IMR-90 (cell line): ENCODE measurements around the gene HAGHL. TPM values are rescaled to one million over a fixed set of nuclear protein-coding genes. Genes with fewer than 3 reads are reported as not detected.

Experiments used
- ATAC-seq: fragments of 200-7000 bp; cut with Tn5 transposase; 2 replicates; pipeline ENCODE4 v1.9.1; 2020; ENCODE audit warnings: low read depth, mild to moderate bottlenecking, moderate library complexity
- BruUV-seq: library from RNA; stranded (reverse); fragments of 400-500 nt; replicated peaks from 2 replicates; lab custom pipeline; 2021; lab: Mats Ljungman, UMichigan
- CTCF ChIA-PET: fragments of 300-600 bp; formaldehyde crosslinking; extraction: SDS; loops from one replicate; lab custom pipeline; 2021; ENCODE audit warnings: antibody characterized with exemption; lab: Yijun Ruan, JAX
- POLR2A ChIA-PET: fragments of 300-600 bp; sonication (Branson Sonifier 250); formaldehyde crosslinking; loops from one replicate; lab custom pipeline; 2022; ENCODE audit warnings: antibody characterized with exemption; ENCODE audit not compliant: unreplicated experiment; lab: Charles Lee
- DNase-seq: peaks from one replicate; pipeline ENCODE4 v3.0.0; 2013
- H2AFZ ChIP-seq: replicated peaks from 2 replicates; pipeline ENCODE3; 2013; ENCODE audit warnings: low read length, mild to moderate bottlenecking; ENCODE audit not compliant: poor library complexity
- H2AK5ac ChIP-seq: 2 replicates; pipeline ENCODE4 v1.6.1; 2013; ENCODE audit warnings: low read depth, low read length, inconsistent platforms
- H2AK9ac ChIP-seq: replicated peaks from 2 replicates; pipeline ENCODE3; 2013; ENCODE audit warnings: mild to moderate bottlenecking, low read depth, low read length, moderate library complexity; ENCODE audit not compliant: poor library complexity
- H2BK120ac ChIP-seq: 2 replicates; pipeline ENCODE4 v1.6.1; 2013; ENCODE audit warnings: low read depth, low read length, inconsistent platforms
- H2BK15ac ChIP-seq: 3 replicates; pipeline ENCODE4 v1.6.1; 2013; ENCODE audit warnings: low read depth, low read length, inconsistent platforms
- H2BK20ac ChIP-seq: 2 replicates; pipeline ENCODE4 v1.6.1; 2013; ENCODE audit warnings: low read depth, mild to moderate bottlenecking, inconsistent platforms, low read length, moderate library complexity
- H2BK5ac ChIP-seq: 2 replicates; pipeline ENCODE4 v1.6.1; 2013; ENCODE audit warnings: mild to moderate bottlenecking, low read depth, low read length, inconsistent platforms; ENCODE audit not compliant: poor library complexity, severe bottlenecking
- H3K14ac ChIP-seq: replicated peaks from 2 replicates; pipeline ENCODE4 v1.6.1; 2013; ENCODE audit warnings: low read depth, low read length, inconsistent platforms
- H3K18ac ChIP-seq: 2 replicates; pipeline ENCODE4 v1.6.1; 2013; ENCODE audit warnings: low read depth, low read length, control low read depth
- H3K23ac ChIP-seq: 2 replicates; pipeline ENCODE4 v1.6.1; 2013; ENCODE audit warnings: low read depth, low read length, inconsistent platforms
- H3K27ac ChIP-seq: 2 replicates; pipeline ENCODE4 v1.5.1; 2013; ENCODE audit warnings: mild to moderate bottlenecking, control low read depth, low read length; ENCODE audit not compliant: insufficient read depth
- H3K27me3 ChIP-seq: 2 replicates; pipeline ENCODE4 v1.6.1; 2013; ENCODE audit warnings: low read length; ENCODE audit not compliant: control insufficient read depth, insufficient read depth
- H3K36me3 ChIP-seq: 2 replicates; pipeline ENCODE4 v1.6.1; 2013; ENCODE audit warnings: low read length, mixed read lengths; ENCODE audit not compliant: control insufficient read depth, insufficient read depth
- H3K4ac ChIP-seq: 2 replicates; pipeline ENCODE4 v1.6.1; 2013; ENCODE audit warnings: low read depth, low read length, inconsistent platforms
- H3K4me1 ChIP-seq: 2 replicates; pipeline ENCODE4 v1.6.1; 2013; ENCODE audit warnings: low read length, mixed read lengths; ENCODE audit not compliant: control insufficient read depth, insufficient read depth
- H3K4me2 ChIP-seq: 2 replicates; pipeline ENCODE4 v1.6.1; 2013; ENCODE audit warnings: low read depth, mild to moderate bottlenecking, control low read depth, low read length, moderate library complexity
- H3K4me3 ChIP-seq: 2 replicates; pipeline ENCODE4 v1.5.1; 2013; ENCODE audit warnings: low read depth, mild to moderate bottlenecking, control low read depth, low read length, moderate library complexity; ENCODE audit not compliant: insufficient read depth
- H3K56ac ChIP-seq: 2 replicates; pipeline ENCODE4 v1.6.1; 2013; ENCODE audit warnings: low read length, inconsistent platforms; ENCODE audit not compliant: insufficient read depth; ENCODE audit errors: extremely low read depth
- H3K79me1 ChIP-seq, 2 experiments: 2 replicates each; pipeline ENCODE4 v1.6.1; 2013; ENCODE audit warnings: low read length in 2 of 2, inconsistent platforms in 1 of 2, low read depth in 1 of 2
- H3K9ac ChIP-seq: 2 replicates; pipeline ENCODE4 v1.6.1; 2013; ENCODE audit warnings: low read depth, low read length, control low read depth
- H3K9me1 ChIP-seq: 2 replicates; pipeline ENCODE4 v1.6.1; 2013; ENCODE audit warnings: low read length, inconsistent platforms; ENCODE audit not compliant: insufficient read depth
- H3K9me3 ChIP-seq: 2 replicates; pipeline ENCODE4 v1.6.1; 2013; ENCODE audit warnings: low read length; ENCODE audit not compliant: control insufficient read depth, insufficient read depth
- H4K20me1 ChIP-seq: 2 replicates; pipeline ENCODE4 v1.6.1; 2013; ENCODE audit warnings: low read length, inconsistent platforms; ENCODE audit not compliant: insufficient read depth
- H4K5ac ChIP-seq: 2 replicates; pipeline ENCODE4 v1.6.1; 2013; ENCODE audit warnings: mild to moderate bottlenecking, low read depth, low read length, control low read depth
- H4K8ac ChIP-seq, 2 experiments: 2 replicates each; pipeline ENCODE4 v1.6.1; 2013; ENCODE audit warnings: low read depth in 2 of 2, low read length in 2 of 2, control low read depth in 1 of 2, inconsistent platforms in 1 of 2
- H4K91ac ChIP-seq: 2 replicates; pipeline ENCODE4 v1.6.1; 2013; ENCODE audit warnings: low read depth, low read length, inconsistent platforms; ENCODE audit not compliant: insufficient read depth
- CEBPB ChIP-seq: IDR thresholded peaks from 2 replicates; pipeline ENCODE4 v1.6.1; 2012; ENCODE audit warnings: low read depth, low read length, improper control_type of control experiment
- CHD1 ChIP-seq: IDR thresholded peaks from 2 replicates; pipeline ENCODE4 v1.6.1; 2012; ENCODE audit warnings: low read depth, low read length, improper control_type of control experiment
- ELK1 ChIP-seq: fragments of 150-350 bp; IDR thresholded peaks from 2 replicates; pipeline ENCODE4 v1.6.1; 2016; ENCODE audit warnings: low read depth, mild to moderate bottlenecking, low read length, moderate library complexity, borderline replicate concordance
- FOS ChIP-seq: fragments of 150-350 bp; IDR thresholded peaks from 2 replicates; pipeline ENCODE4 v1.6.1; 2016; ENCODE audit warnings: low read depth, low read length
- MAFK ChIP-seq: IDR thresholded peaks from 2 replicates; pipeline ENCODE4 v1.6.1; 2012; ENCODE audit warnings: low read depth, low read length, improper control_type of control experiment
- MAZ ChIP-seq: IDR thresholded peaks from 2 replicates; pipeline ENCODE4 v1.6.1; 2012; ENCODE audit warnings: low read depth, mild to moderate bottlenecking, low read length, improper control_type of control experiment, moderate library complexity, borderline replicate concordance
- MXI1 ChIP-seq: IDR thresholded peaks from 2 replicates; pipeline ENCODE4 v1.6.1; 2012; ENCODE audit warnings: low read depth, mild to moderate bottlenecking, low read length, moderate library complexity, borderline replicate concordance
- NFE2L2 ChIP-seq: fragments of 150-350 bp; IDR thresholded peaks from 2 replicates; pipeline ENCODE4 v1.6.1; 2016; ENCODE audit warnings: low read depth, mild to moderate bottlenecking, low read length
- POLR2A ChIP-seq: IDR thresholded peaks from 2 replicates; pipeline ENCODE4 v1.6.1; 2012; ENCODE audit warnings: mild to moderate bottlenecking, low read depth, low read length
- RAD21 ChIP-seq: IDR thresholded peaks from 2 replicates; pipeline ENCODE4 v1.6.1; 2012; ENCODE audit warnings: low read length, improper control_type of control experiment
- RCOR1 ChIP-seq: IDR thresholded peaks from 2 replicates; pipeline ENCODE4 v1.6.1; 2012; ENCODE audit warnings: mild to moderate bottlenecking, low read length, improper control_type of control experiment; ENCODE audit not compliant: insufficient replicate concordance
- RFX5 ChIP-seq: IDR thresholded peaks from 2 replicates; pipeline ENCODE4 v1.8.0; 2012; ENCODE audit warnings: low read depth, mild to moderate bottlenecking, low read length, moderate library complexity
- SMC3 ChIP-seq: fragments of 150-350 bp; IDR thresholded peaks from 2 replicates; pipeline ENCODE4 v1.6.1; 2016; ENCODE audit warnings: low read depth, mild to moderate bottlenecking, antibody characterized with exemption, low read length, moderate library complexity
- WGBS, 2 experiments: methylation state at CpG; one replicate each; pipeline versions ENCODE4 v1.1.5 to v1.1.7; 2013; ENCODE audit warnings: missing lambda C conversion rate in 2 of 2; ENCODE audit not compliant: insufficient read length in 1 of 2; ENCODE audit errors: extremely low coverage in 2 of 2; 5-methylcytosine and 5-hydroxymethylcytosine counted together
- dilution Hi-C: fragments of 300-500 bp; cut with HindIII; formaldehyde crosslinking; loops from one replicate; pipeline ENCODE4 v1.14.3; 2018; ENCODE audit warnings: low sequenced_read_pairs; ENCODE audit not compliant: unreplicated experiment
- in situ Hi-C: fragments of 300-500 bp; cut with MboI; formaldehyde crosslinking; loops from 3 replicates; pipeline ENCODE4 v1.14.3; 2019; ENCODE audit warnings: low sequenced_read_pairs, inconsistent platforms, mixed read lengths
- intact Hi-C: fragments of 100-400 bp; cut with micrococcal nuclease; formaldehyde crosslinking; loops from 2 replicates; pipeline ENCODE4 v1.10.0; 2022
- polyA plus RNA-seq, 3 experiments: library from polyadenylated mRNA; depleted of rRNA; stranded (reverse); fragments of >200 nt; gene quantifications; 2 replicates each; pipeline ENCODE4 v1.2.3, GENCODE V29; 2012; ENCODE audit warnings: low replicate concordance in 1 of 3
- total RNA-seq: library from RNA; depleted of rRNA; stranded (reverse); fragments of >200 nt; gene quantifications from 2 replicates; pipeline ENCODE4 v1.2.3, GENCODE V29; 2012
- TF ChIP-seq, protein P1 (sequence below): fragments of 150-350 bp; IDR thresholded peaks from 2 replicates; pipeline ENCODE4 v1.6.1; 2017; ENCODE audit warnings: mild to moderate bottlenecking, antibody characterized with exemption, low read length, low read depth
- TF ChIP-seq, protein P2 (sequence below): conservative IDR thresholded peaks from 2 replicates; pipeline ENCODE4 v1.5.1; 2012; ENCODE audit warnings: mild to moderate bottlenecking, low read depth, low read length, improper control_type of control experiment

The HAGHL gene
- total and polyA plus RNA-seq, 2 of the 4 experiments (the other 2 are of a cell fraction) = 3.0 to 12.5 TPM

DNA sequence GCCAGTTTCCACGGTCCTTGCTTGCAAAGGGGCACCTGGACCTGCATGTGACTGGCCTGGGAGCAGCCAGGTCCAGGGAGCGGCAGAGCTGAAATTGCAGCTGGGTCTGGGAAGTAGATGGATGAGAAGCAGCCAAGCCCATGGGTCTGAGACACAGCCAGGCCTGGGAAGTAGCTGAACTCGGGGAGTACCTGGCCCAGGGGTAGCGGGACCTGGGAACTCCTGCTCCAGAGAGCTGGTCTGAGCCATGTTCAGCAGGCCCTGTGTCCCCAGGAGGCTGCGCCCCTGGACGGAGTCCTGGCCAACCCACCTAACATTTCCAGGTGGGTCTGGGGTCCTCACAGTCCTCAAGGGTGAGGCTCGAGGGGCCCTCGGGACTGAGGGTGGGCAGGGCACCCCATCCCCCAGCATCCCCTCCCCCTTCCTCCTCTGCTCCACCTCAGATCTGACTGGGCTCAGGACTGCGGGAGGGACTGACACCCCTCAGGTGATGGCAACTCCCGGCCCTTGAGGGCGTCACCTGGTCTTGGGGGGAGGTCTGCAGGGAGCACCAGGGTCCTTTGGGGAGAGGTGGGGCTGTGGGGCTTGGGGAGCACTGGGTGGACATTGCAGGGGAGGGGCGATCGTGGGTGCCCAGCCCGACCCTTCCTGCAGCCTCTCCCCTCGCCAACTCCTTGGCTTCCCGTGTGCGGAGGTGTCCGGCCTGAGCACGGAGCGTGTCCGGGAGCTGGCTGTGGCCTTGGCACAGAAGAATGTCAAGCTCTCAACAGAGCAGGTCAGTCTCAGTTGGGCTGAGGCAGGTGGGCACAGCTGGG lies 36.7 kb downstream of the HAGHL start:
- dilution Hi-C loops = no loop called here
- no peak for TF ChIP-seq MAFK
- TF ChIP-seq MXI1 = no peak
- TF ChIP-seq CEBPB = no peak
- TF ChIP-seq POLR2A = no peak
- TF ChIP-seq RCOR1 = no peak
- TF ChIP-seq, protein P1, sequence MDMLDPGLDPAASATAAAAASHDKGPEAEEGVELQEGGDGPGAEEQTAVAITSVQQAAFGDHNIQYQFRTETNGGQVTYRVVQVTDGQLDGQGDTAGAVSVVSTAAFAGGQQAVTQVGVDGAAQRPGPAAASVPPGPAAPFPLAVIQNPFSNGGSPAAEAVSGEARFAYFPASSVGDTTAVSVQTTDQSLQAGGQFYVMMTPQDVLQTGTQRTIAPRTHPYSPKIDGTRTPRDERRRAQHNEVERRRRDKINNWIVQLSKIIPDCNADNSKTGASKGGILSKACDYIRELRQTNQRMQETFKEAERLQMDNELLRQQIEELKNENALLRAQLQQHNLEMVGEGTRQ = no peak
- TF ChIP-seq NFE2L2 = no peak
- TF ChIP-seq, protein P2, sequence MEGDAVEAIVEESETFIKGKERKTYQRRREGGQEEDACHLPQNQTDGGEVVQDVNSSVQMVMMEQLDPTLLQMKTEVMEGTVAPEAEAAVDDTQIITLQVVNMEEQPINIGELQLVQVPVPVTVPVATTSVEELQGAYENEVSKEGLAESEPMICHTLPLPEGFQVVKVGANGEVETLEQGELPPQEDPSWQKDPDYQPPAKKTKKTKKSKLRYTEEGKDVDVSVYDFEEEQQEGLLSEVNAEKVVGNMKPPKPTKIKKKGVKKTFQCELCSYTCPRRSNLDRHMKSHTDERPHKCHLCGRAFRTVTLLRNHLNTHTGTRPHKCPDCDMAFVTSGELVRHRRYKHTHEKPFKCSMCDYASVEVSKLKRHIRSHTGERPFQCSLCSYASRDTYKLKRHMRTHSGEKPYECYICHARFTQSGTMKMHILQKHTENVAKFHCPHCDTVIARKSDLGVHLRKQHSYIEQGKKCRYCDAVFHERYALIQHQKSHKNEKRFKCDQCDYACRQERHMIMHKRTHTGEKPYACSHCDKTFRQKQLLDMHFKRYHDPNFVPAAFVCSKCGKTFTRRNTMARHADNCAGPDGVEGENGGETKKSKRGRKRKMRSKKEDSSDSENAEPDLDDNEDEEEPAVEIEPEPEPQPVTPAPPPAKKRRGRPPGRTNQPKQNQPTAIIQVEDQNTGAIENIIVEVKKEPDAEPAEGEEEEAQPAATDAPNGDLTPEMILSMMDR = no peak
- no peak for TF ChIP-seq RFX5
- TF ChIP-seq RAD21 = no peak
- TF ChIP-seq MAZ = no peak
- TF ChIP-seq CHD1 = no peak
- TF ChIP-seq ELK1 = no peak
- TF ChIP-seq FOS = no peak
- TF ChIP-seq SMC3 = no peak

More for the DNA sequence above, 36.7 kb downstream of the HAGHL start:
- intact Hi-C loops (no loop called here), in situ Hi-C loops (no loop called here)
- Histone ChIP-seq H3K4ac (no peak overlapping the region), H2AK9ac (no peak overlapping the region), H2BK15ac (no peak overlapping the region), H3K36me3 (no peaks in the 10 kb centered on the region), H4K8ac (no peak overlapping the region), H2AFZ (no peak overlapping the region), H4K5ac (no peak overlapping the region), H2BK5ac (no peak overlapping the region), H3K4me3 (no peak overlapping the region), H3K4me1 (no peaks in the 10 kb centered on the region), H2AK5ac (no peak overlapping the region), H3K9ac (no peak overlapping the region), H4K20me1 (no peaks in the 10 kb centered on the region), H3K14ac (no peak overlapping the region), H3K18ac (no peak overlapping the region), H3K9me1 (no peaks in the 10 kb centered on the region), H4K91ac (no peak overlapping the region), H3K56ac (no peak overlapping the region), H2BK20ac (no peak overlapping the region), H3K4me2 (no peak overlapping the region), H3K79me1 (no peaks in the 10 kb centered on the region), H3K27ac (no peak overlapping the region), H3K27me3 (peaks cover 4% of the 10 kb centered on the region; the same call in 1 of the 2 replicates), H2BK120ac (no peak overlapping the region), H3K9me3 (no peaks in the 10 kb centered on the region), H3K23ac (no peak overlapping the region)
- ATAC-seq (no peak), DNase-seq (no peak)
- ChIA-PET POLR2A (no interaction called here), CTCF (no interaction called here)
- WGBS, 2 experiments = 79% methylated on average over 12 of the region's 21 CpGs; no CpG with 5 or more reads in 1 of the 2 experiments
- BruUV-seq = no TSS peak
